Stimulated activated CD4-positive, alpha-beta T cell treated with anti-CD3 and anti-CD28 coated beads, Interleukin-4, amount 100 ng/mL, for 1 hour (primary cell): Measurements from ENCODE around the gene TSHZ2.
"Not testable (repeated sequence)": the region's sequence is repeated elsewhere in the genome, so short reads cannot be mapped to it uniquely, and the experiment has no call there.

Experiments used
- DNase-seq: peaks from one replicate; pipeline ENCODE4 v3.0.0-alpha.2; 2020

Gene TSHZ2

GRCh38 chr20:53530440-53530839 is 558.3 kb downstream of the TSHZ2 start:
- no peak for DNase-seq

GRCh38 chr20:53532654-53533312 is 560.6 kb downstream of the TSHZ2 start:
- not testable (repeated sequence) for DNase-seq

- no peak for DNase-seq
These were observed 561.3 kb downstream of the TSHZ2 start for GRCh38 chr20:53533500-53533899.

DNA sequence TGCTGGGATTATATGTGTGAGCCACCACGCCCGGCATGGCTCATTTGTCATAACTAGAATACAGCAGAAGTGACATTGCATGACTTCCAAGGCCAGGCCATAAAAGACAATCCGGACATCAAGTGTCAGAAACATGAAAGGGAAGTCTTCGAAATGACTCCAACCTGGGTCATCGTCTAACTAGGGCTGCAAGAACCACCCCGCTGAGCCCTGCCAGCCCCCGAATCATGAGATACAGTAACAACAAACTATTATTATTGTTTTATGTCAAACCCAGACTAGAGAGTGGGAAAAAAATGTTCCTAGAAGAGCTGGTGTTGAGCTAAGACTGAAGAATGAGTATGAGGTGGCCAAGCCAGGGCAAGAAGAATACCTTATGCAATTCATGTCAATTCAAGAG is 561.9 kb downstream of the TSHZ2 start:
- no peak for DNase-seq

DNA sequence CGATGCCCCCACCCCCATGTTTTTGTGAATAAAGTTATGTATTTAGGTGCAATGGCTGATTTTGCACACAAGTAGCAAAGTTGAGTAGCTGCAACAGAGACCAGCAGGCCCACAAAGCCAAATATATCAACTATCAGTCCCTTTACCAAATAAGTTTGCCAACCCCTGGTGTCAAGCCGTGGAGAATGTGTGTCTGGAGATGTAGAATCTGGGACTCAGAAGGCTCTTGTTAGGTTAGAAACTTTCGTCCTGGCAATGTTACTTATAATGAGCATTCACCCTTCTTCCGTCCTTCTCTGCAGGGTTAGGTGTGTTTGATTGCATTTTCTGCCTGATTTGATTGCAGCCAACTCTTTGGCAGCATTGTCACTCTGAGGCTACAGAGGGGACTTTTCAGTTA is 563.7 kb downstream of the TSHZ2 start:
- DNase-seq: no peak

- DNase-seq: not testable (repeated sequence)
These were observed 564.2 kb downstream of the TSHZ2 start for GRCh38 chr20:53536382-53536781.

DNA sequence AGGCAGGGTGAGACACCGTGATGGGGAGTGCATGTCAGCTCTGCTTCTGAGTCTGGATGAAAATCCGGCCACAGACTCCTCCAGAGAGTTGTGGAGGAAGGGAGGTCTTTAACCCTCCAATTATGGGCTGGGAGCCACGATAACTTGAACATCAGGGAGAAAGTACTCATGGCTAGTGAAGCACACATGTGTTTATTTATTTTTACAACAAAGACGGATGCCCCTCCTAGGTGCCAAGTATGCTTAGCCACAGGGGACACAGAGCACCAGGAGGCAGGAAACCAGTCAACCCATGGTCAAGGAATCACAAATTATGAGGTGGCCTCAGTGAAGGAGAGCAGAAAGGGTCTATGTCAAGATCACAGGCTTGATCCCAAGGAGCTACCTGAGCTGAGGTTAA is 567.4 kb downstream of the TSHZ2 start:
- no peak for DNase-seq
